GM13977 (cell line): ENCODE measurements around the gene SHROOM3.

ENCODE experiments used
- DNase-seq: peaks from one replicate; pipeline ENCODE4 v3.0.0; 2012; ENCODE audit warnings: low spot score
- CTCF ChIP-seq: IDR thresholded peaks from 2 replicates; pipeline ENCODE4 v1.5.1; 2012; ENCODE audit warnings: mild to moderate bottlenecking, control low read depth; ENCODE audit not compliant: insufficient read depth; ENCODE audit errors: extremely low read depth, missing control alignments
- in situ Hi-C: fragments of 300-500 bp; cut with MboI; formaldehyde crosslinking; loops from one replicate; pipeline ENCODE4 v1.12.0; 2022; ENCODE audit warnings: low sequenced_read_pairs, low pct_unique_long_range_greater_than_20kb, mixed read lengths, inconsistent platforms; ENCODE audit not compliant: unreplicated experiment

The SHROOM3 gene

GRCh38 chr4:76690906-76691275 is 255.9 kb downstream of the SHROOM3 start:
- in situ Hi-C loops = no loop called here
- no peak for DNase-seq

GRCh38 chr4:76691807-76692582 is 257.0 kb downstream of the SHROOM3 start:
- DNase-seq = no peak
- in situ Hi-C loops = no loop called here
- TF ChIP-seq CTCF = no peak

More at GRCh38 chr4:76690906-76691275, 255.9 kb downstream of the SHROOM3 start:
- no peak for TF ChIP-seq CTCF

GRCh38 chr4:76692761-76693160 is 257.7 kb downstream of the SHROOM3 start:
- TF ChIP-seq CTCF = no peak
- no peak for DNase-seq
- in situ Hi-C loops = no loop called here

GRCh38 chr4:76694056-76694455 is 259.0 kb downstream of the SHROOM3 start:
- in situ Hi-C loops = no loop called here
- DNase-seq = no peak
- TF ChIP-seq CTCF = no peak

- TF ChIP-seq CTCF = no peak
- in situ Hi-C loops = no loop called here
- no peak for DNase-seq
These were observed 261.1 kb downstream of the SHROOM3 start for GRCh38 chr4:76696109-76696508.

GRCh38 chr4:76697129-76697803 is 262.2 kb downstream of the SHROOM3 start:
- no peak for TF ChIP-seq CTCF
- in situ Hi-C loops = no loop called here
- no peak for DNase-seq
